ENCODE results near the gene PRDM1. TPM values are rescaled to one million over a fixed set of nuclear protein-coding genes. Genes with fewer than 3 reads are reported as not detected.

Gene PRDM1
- total RNA-seq, 1 donor from 2014 or later: 10.5 TPM

DNA sequence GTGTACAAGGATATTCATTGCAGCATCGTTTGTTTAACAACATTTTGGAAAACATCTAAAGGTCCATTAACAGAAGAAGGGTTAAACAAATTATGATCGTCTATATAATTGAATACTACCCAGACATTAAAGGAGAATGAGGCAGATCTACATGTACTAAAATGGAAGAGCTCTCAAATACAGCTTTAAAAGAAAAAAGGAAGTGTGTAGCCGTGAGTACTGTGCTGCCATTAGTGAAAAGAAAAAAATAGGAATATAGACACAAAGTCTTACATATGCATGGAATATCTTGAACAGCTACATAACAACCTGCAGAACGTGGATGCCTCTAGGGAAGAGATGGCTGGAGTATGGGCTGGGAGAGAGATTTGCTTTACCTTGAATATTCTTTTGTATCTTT, 37.9 kb downstream of the PRDM1 start:
- Mint-ChIP-seq H3K4me3 (ENCODE audit: unreplicated experiment) (no peak overlapping the region), H3K36me3 (ENCODE audit: low read depth, unreplicated experiment) (no peaks in the 10 kb centered on the region), H3K4me1 (ENCODE audit: low read depth, unreplicated experiment) (peaks cover 11% of the 10 kb centered on the region), H3K27ac (ENCODE audit: unreplicated experiment) (no peak overlapping the region), H3K9me3 (ENCODE audit: unreplicated experiment) (no peaks in the 10 kb centered on the region), H3K27me3 (ENCODE audit: low read depth, unreplicated experiment) (no peaks in the 10 kb centered on the region)
- Histone ChIP-seq H3K4me2 (ENCODE audit: low read length) (no peak overlapping the region), H3K27ac (ENCODE audit: low read depth, low read length) (no peak overlapping the region), H3K27me3 (ENCODE audit: insufficient read depth, low read length) (no peaks in the 10 kb centered on the region), H2AFZ (ENCODE audit: low read depth, low read length) (no peak overlapping the region), H4K20me1 (ENCODE audit: insufficient read depth, low read length) (no peaks in the 10 kb centered on the region), H3K9me3 (ENCODE audit: insufficient read depth, low read depth, low read length) (no peaks in the 10 kb centered on the region), H3K9ac (ENCODE audit: low read length) (no peak overlapping the region), H3K4me1 (ENCODE audit: insufficient read depth, low read length) (peaks cover 4% of the 10 kb centered on the region), H3K4me3 (ENCODE audit: insufficient read depth, low read depth, low read length) (no peak overlapping the region), H3K36me3 (ENCODE audit: insufficient read depth, low read length) (no peaks in the 10 kb centered on the region), H3K79me2 (ENCODE audit: insufficient read depth, low read length) (no peaks in the 10 kb centered on the region)
- no peak for DNase-seq (ENCODE audit: low read depth)
- TF ChIP-seq CTCF (IDR thresholded peaks at IDR 0.05; ENCODE audit: insufficient read depth, low read depth, low read length) (no peak), EZH2 (IDR thresholded peaks at IDR 0.05; ENCODE audit: insufficient read depth, low read length) (no peak)
- FAIRE-seq: no peak

DNA sequence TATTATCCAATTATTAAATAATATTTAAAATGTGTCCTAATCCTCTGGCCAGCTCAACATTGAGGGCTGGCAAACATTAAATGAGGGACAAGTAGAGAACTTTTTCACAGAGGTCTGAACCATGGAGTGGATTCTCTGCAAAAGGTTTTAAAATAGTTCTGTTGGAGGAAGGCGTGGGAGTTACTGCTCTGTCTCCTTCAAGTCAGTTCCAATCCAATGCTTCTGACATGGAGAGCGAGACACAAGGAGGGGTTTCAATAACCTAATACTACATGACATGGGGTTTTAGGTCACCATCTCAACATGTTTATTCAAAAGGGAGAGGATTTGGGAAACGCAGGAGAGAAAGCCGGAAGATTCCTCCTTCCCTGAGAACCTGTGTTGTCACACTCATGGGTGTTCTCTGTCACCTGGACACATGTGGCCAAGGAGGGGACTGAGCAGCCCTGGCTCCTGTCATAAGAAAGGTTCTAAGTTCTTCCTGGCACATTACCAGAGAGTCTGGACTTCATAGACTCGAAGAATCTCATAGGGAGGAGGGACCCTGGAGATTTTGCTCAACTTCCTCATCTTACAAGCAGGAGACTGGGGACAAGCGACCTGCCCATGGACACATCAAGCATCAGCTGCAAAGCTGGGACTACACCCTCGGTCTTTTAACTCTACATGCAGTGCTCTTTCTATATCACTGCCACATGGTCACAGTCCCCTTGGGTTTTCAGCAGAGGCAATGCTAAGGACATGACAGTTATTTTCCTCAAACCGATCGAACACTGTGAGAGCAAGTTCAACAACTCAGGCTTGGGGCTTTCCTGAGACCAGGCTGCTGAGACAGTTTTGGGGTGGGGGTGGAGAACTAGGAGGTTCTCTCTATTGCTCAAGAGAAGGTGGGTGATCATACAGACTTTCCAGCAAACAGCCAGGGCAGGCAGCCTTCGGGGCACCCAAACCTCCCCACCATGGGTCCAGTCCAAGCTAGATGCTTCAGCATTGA, 38.6 kb downstream of the PRDM1 start:
- Histone ChIP-seq H3K27ac (ENCODE audit: low read depth, low read length) (no peak overlapping the region), H4K20me1 (ENCODE audit: insufficient read depth, low read length) (no peaks in the 10 kb centered on the region), H3K36me3 (ENCODE audit: insufficient read depth, low read length) (no peaks in the 10 kb centered on the region), H3K27me3 (ENCODE audit: insufficient read depth, low read length) (no peaks in the 10 kb centered on the region), H3K79me2 (ENCODE audit: insufficient read depth, low read length) (no peaks in the 10 kb centered on the region), H3K9ac (ENCODE audit: low read length) (no peak overlapping the region), H3K4me3 (ENCODE audit: insufficient read depth, low read depth, low read length) (no peak overlapping the region), H3K9me3 (ENCODE audit: insufficient read depth, low read depth, low read length) (no peaks in the 10 kb centered on the region), H3K4me1 (ENCODE audit: insufficient read depth, low read length) (peaks cover 11% of the 10 kb centered on the region), H2AFZ (ENCODE audit: low read depth, low read length) (no peak overlapping the region), H3K4me2 (ENCODE audit: low read length) (no peak overlapping the region)
- H3K27me3 Mint-ChIP-seq (ENCODE audit: low read depth, unreplicated experiment): no peaks in the 10 kb centered on the region
- H3K4me3 Mint-ChIP-seq (ENCODE audit: unreplicated experiment): no peak overlapping the region
- TF ChIP-seq CTCF (IDR thresholded peaks at IDR 0.05; ENCODE audit: insufficient read depth, low read depth, low read length) (no peak), EZH2 (IDR thresholded peaks at IDR 0.05; ENCODE audit: insufficient read depth, low read length) (no peak)
- no peak overlapping the region for H3K27ac Mint-ChIP-seq (ENCODE audit: unreplicated experiment)
- no peaks in the 10 kb centered on the region for H3K9me3 Mint-ChIP-seq (ENCODE audit: unreplicated experiment)
- peaks cover 13% of the 10 kb centered on the region for H3K4me1 Mint-ChIP-seq (ENCODE audit: low read depth, unreplicated experiment)
- no peak for DNase-seq (ENCODE audit: low read depth)
- no peak for FAIRE-seq
- no peaks in the 10 kb centered on the region for H3K36me3 Mint-ChIP-seq (ENCODE audit: low read depth, unreplicated experiment)
